Stimulated activated CD8-positive, alpha-beta memory T cell treated with anti-CD3 and anti-CD28 coated beads, Interleukin-15, amount 100 ng/mL, for 24 hours (primary cell): ENCODE results near the gene LMAN1L.
A peak's percentile ranks its signal among the peaks of the same experiment; 100 is the strongest.
"Not testable (repeated sequence)": the region's sequence is repeated elsewhere in the genome, so short reads cannot be mapped to it uniquely, and the experiment has no call there.

Experiments used
- DNase-seq: peaks from one replicate; pipeline ENCODE4 v3.0.0-alpha.2; 2020; ENCODE audit warnings: low read depth

Gene LMAN1L

GRCh38 chr15:74782259-74783071 lies 30.2 kb upstream of the LMAN1L start:
- no peak for DNase-seq

GRCh38 chr15:74783072-74783807 lies 29.4 kb upstream of the LMAN1L start:
- no peak for DNase-seq

- DNase-seq, result no peak
Measured at GRCh38 chr15:74783808-74784175, 28.8 kb upstream of the LMAN1L start.

GRCh38 chr15:74784426-74785193 lies 28.0 kb upstream of the LMAN1L start:
- no peak for DNase-seq

- no peak for DNase-seq
Measured at GRCh38 chr15:74785194-74786032, 27.2 kb upstream of the LMAN1L start.

GRCh38 chr15:74786081-74786480 lies 26.6 kb upstream of the LMAN1L start:
- not testable (repeated sequence) for DNase-seq

GRCh38 chr15:74786551-74787165 lies 26.0 kb upstream of the LMAN1L start:
- DNase-seq, result no peak

GRCh38 chr15:74787251-74788041 lies 25.2 kb upstream of the LMAN1L start:
- DNase-seq, result peak; percentile 64

GRCh38 chr15:74788042-74788682 lies 24.5 kb upstream of the LMAN1L start:
- no peak for DNase-seq

GRCh38 chr15:74788683-74789151 lies 23.9 kb upstream of the LMAN1L start:
- DNase-seq, result no peak

- DNase-seq, result no peak
Measured at GRCh38 chr15:74789171-74789631, 23.4 kb upstream of the LMAN1L start.

GRCh38 chr15:74789741-74790079 lies 22.9 kb upstream of the LMAN1L start:
- no peak for DNase-seq

- no peak for DNase-seq
Measured at GRCh38 chr15:74790080-74790916, 22.3 kb upstream of the LMAN1L start.

GRCh38 chr15:74791007-74791406 lies 21.6 kb upstream of the LMAN1L start:
- DNase-seq, result no peak

- no peak for DNase-seq
Measured at GRCh38 chr15:74791667-74792066, 21.0 kb upstream of the LMAN1L start.

GRCh38 chr15:74792227-74793016 lies 20.2 kb upstream of the LMAN1L start:
- DNase-seq, result no peak

- no peak for DNase-seq
Measured at GRCh38 chr15:74793135-74794028, 19.3 kb upstream of the LMAN1L start.
